ENCODE measurements around the gene MGRN1.

MGRN1 gene

GRCh38 chr16:4654964-4655590, 30.5 kb downstream of the MGRN1 start:
- DNase-seq, result no peak

- no peak for DNase-seq
Observed at GRCh38 chr16:4655801-4656200, 31.2 kb downstream of the MGRN1 start.

GRCh38 chr16:4656221-4656620, 31.6 kb downstream of the MGRN1 start:
- DNase-seq, result no peak

- DNase-seq, result no peak
Observed at GRCh38 chr16:4656695-4657686, 32.4 kb downstream of the MGRN1 start.

GRCh38 chr16:4659363-4660353, 35.0 kb downstream of the MGRN1 start:
- DNase-seq, result no peak

GRCh38 chr16:4660454-4661007, 35.9 kb downstream of the MGRN1 start:
- DNase-seq, result peak; percentile 50

- DNase-seq, result no peak
Observed at GRCh38 chr16:4661661-4662060, 37.0 kb downstream of the MGRN1 start.

GRCh38 chr16:4663465-4663776, 38.8 kb downstream of the MGRN1 start:
- DNase-seq, result no peak

GRCh38 chr16:4663777-4664465, 39.3 kb downstream of the MGRN1 start:
- no peak for DNase-seq

GRCh38 chr16:4664538-4665418, 40.2 kb downstream of the MGRN1 start:
- DNase-seq, result peak; percentile 48

- no peak for DNase-seq
Observed at GRCh38 chr16:4666537-4667202, 42.0 kb downstream of the MGRN1 start.

- no peak for DNase-seq
Observed at GRCh38 chr16:4667203-4667963, 42.8 kb downstream of the MGRN1 start.

- DNase-seq, result no peak
Observed at GRCh38 chr16:4668313-4668960, 43.8 kb downstream of the MGRN1 start.

- DNase-seq, result no peak
Observed at GRCh38 chr16:4673387-4674046, 48.9 kb downstream of the MGRN1 start.

GRCh38 chr16:4674926-4675530, 50.4 kb downstream of the MGRN1 start:
- DNase-seq, result no peak

GRCh38 chr16:4675864-4676786, 51.5 kb downstream of the MGRN1 start:
- peak; percentile 51 for DNase-seq

GRCh38 chr16:4676831-4677230, 52.2 kb downstream of the MGRN1 start:
- no peak for DNase-seq
